Measurements from ENCODE around the gene MTMR12. TPM values are rescaled to one million over a fixed set of nuclear protein-coding genes. Genes with fewer than 3 reads are reported as not detected.

MTMR12 gene
- total RNA-seq, 6 experiments from 2014 or later, result 20.7 to 26.0 (median 22.4) TPM

DNA sequence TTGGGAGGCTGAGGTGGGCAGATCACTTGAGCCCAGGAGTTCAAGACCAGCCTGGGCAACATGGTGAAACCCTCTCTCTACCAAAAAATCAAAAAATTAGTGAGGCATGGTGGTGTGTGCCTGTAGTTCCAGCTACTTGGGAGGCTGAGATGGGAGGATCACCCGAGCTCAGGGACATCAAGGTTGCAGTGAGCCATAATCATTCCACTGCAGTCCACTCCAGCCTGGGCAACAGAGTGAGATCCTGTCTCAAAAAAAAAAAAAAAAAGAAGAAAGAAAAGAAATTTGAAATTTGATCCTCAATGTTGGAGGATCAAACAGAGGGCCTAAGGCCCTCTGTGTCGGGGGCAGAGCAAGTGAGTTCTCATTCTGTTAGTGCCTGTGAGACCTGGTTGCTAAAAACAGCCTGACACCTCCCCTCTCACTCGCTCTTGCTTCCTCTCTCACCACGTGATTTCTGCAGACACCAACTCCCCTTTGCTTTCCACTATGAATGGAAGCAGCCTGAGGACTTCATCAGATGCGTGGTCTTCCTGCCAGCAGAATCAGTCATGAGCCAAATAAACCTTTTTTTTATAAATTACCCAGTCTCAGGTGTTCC is 130.2 kb downstream of the MTMR12 start:
- Mint-ChIP-seq H3K9me3 (peaks cover 4% of the 10 kb centered on the region), H3K36me3 (ENCODE audit: low read depth) (no peaks in the 10 kb centered on the region; the same call in 1 of the 2 replicates), H3K27me3 (ENCODE audit: insufficient read depth) (no peaks in the 10 kb centered on the region; the same call in none of the 2 replicates), H3K27ac (no peak overlapping the region), H3K4me1 (ENCODE audit: low read depth) (peaks cover 4% of the 10 kb centered on the region; the same call in 1 of the 2 replicates), H3K4me3 (no peak overlapping the region)
- TF ChIP-seq, protein P1, sequence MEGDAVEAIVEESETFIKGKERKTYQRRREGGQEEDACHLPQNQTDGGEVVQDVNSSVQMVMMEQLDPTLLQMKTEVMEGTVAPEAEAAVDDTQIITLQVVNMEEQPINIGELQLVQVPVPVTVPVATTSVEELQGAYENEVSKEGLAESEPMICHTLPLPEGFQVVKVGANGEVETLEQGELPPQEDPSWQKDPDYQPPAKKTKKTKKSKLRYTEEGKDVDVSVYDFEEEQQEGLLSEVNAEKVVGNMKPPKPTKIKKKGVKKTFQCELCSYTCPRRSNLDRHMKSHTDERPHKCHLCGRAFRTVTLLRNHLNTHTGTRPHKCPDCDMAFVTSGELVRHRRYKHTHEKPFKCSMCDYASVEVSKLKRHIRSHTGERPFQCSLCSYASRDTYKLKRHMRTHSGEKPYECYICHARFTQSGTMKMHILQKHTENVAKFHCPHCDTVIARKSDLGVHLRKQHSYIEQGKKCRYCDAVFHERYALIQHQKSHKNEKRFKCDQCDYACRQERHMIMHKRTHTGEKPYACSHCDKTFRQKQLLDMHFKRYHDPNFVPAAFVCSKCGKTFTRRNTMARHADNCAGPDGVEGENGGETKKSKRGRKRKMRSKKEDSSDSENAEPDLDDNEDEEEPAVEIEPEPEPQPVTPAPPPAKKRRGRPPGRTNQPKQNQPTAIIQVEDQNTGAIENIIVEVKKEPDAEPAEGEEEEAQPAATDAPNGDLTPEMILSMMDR (IDR thresholded peaks at IDR 0.05), result no peak
- DNase-seq, result no peak

Other genes with a start within 250 kb of the MTMR12 start
- 10 to 100 TPM; 86.3 to 97.0 (median 93.8) TPM for gene GOLPH3, start 138.6 kb downstream of the MTMR12 start, total RNA-seq (2021; fragmentation: NEBNext Ultra II Directional; extraction: Animal tissue kit (Norgen Biotek cat#: 25700))
- 10 to 100 TPM; 69.3 to 79.0 (median 75.9) TPM for gene ZFR, start 131.8 kb upstream of the MTMR12 start, total RNA-seq (2021; fragmentation: NEBNext Ultra II Directional; extraction: Animal tissue kit (Norgen Biotek cat#: 25700))